ENCODE data around the gene CDH12.

DNA sequence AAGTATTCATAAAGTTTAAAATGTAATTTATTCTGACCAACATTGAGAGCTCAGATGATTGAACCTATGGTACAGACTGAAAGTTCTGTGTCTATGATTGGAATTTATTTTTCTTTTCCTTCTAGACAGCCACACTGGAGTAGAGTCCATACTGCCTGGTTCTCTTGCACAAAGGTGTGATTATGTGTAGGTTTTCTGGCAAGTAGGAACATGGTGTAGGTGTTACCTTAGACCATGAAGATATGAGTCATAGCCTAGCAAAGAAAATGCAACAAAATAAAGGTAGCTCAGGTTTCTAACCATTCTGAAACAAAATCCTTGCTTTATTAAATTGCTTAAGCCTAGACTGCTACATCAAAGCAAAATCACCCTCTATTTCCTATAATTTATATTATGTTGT lies 143.4 kb downstream of the CDH12 start:
- TF ChIP-seq CTCF (IDR thresholded peaks at IDR 0.05 in 8 of 11, conservative IDR thresholded peaks at IDR 0.05 in 3 of 11), result no peak
- TF ChIP-seq POLR2A (IDR thresholded peaks at IDR 0.05), result no peak
- no peak for TF ChIP-seq POLR2AphosphoS5 (IDR thresholded peaks at IDR 0.05)
